Anterior cingulate cortex (tissue), 58 donors: ENCODE results near the gene ASH1L.
"Not testable (repeated sequence)": the region's sequence is repeated elsewhere in the genome, so short reads cannot be mapped to it uniquely, and the experiment has no call there.

Experiments
- DNase-seq, 58 donors: peaks; one replicate each; lab custom pipeline; 2025; lab: John Stamatoyannopoulos, UW

ASH1L gene

GRCh38 chr1:155352631-155353030 lies 210.0 kb downstream of the ASH1L start:
- DNase-seq, result peak in 1 of 58 donors; percentile 4

GRCh38 chr1:155342842-155343241 lies 219.8 kb downstream of the ASH1L start:
- DNase-seq, result no peak

GRCh38 chr1:155339515-155340097 lies 223.0 kb downstream of the ASH1L start:
- no peak for DNase-seq

- DNase-seq, result no peak
These were observed 227.6 kb downstream of the ASH1L start for GRCh38 chr1:155334962-155335361.

- no peak for DNase-seq
These were observed 232.5 kb downstream of the ASH1L start for GRCh38 chr1:155329980-155330598.

- DNase-seq, result not testable (repeated sequence)
These were observed 233.7 kb downstream of the ASH1L start for GRCh38 chr1:155328856-155329255.

GRCh38 chr1:155327981-155328380 lies 234.6 kb downstream of the ASH1L start:
- no peak for DNase-seq

GRCh38 chr1:155326631-155327037 lies 236.0 kb downstream of the ASH1L start:
- DNase-seq, result no peak

GRCh38 chr1:155326020-155326526 lies 236.5 kb downstream of the ASH1L start:
- no peak for DNase-seq

- no peak for DNase-seq
These were observed 237.1 kb downstream of the ASH1L start for GRCh38 chr1:155325603-155325893.

- DNase-seq, result peak in 12 of 58 donors; percentile 16 to 53 (median 36)
These were observed 237.6 kb downstream of the ASH1L start for GRCh38 chr1:155324717-155325602.

- DNase-seq, result peak; percentile 38 to 96 (median 90)
These were observed 238.4 kb downstream of the ASH1L start for GRCh38 chr1:155324037-155324716.

GRCh38 chr1:155323729-155324036 lies 238.9 kb downstream of the ASH1L start:
- peak in 53 of 58 donors; percentile 7 to 86 (median 71) for DNase-seq

GRCh38 chr1:155322953-155323728 lies 239.5 kb downstream of the ASH1L start:
- peak; percentile 19 to 87 (median 74) for DNase-seq

GRCh38 chr1:155322571-155322952 lies 240.0 kb downstream of the ASH1L start:
- peak in 13 of 58 donors; percentile 10 to 67 (median 42) for DNase-seq

GRCh38 chr1:155321639-155322503 lies 240.7 kb downstream of the ASH1L start:
- peak in 3 of 58 donors; percentile 20 to 57 (median 27) for DNase-seq

- peak in 57 of 58 donors; percentile 17 to 90 (median 72) for DNase-seq
These were observed 241.7 kb downstream of the ASH1L start, which contains the start of gene RUSC1 for GRCh38 chr1:155320661-155321617. Gene RUSC1 (plus strand): TSS chr1:155320894. CDS start chr1:155321774, 880 bp downstream.

GRCh38 chr1:155320252-155320651 lies 242.4 kb downstream of the ASH1L start:
- DNase-seq, result no peak
